GM12801 (cell line): ENCODE measurements around the gene DBF4B.

ENCODE experiments used
- CTCF ChIP-seq: IDR thresholded peaks from one replicate; pipeline ENCODE4 v1.5.1; 2011; ENCODE audit warnings: control low read depth; ENCODE audit not compliant: insufficient read length; ENCODE audit errors: extremely low read depth

The DBF4B gene

DNA sequence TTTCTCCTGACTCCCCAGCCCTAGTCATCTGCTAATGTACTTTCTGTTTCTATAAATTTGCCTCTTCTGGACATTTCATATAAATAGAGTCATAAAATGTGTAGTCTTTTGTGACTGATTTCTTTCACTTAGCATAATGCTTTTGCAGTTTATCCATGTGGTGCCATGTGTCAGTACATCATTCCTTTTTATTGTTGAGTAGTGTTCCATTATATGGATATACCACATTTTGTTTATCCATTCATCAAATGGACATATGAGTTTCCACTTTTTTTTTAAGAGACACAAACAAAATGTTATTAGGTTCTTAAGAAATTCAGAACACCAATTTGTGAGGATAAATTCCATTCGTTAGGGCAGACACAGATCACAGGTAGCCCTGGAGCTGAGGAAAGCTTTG, 11.0 kb downstream of the DBF4B start:
- no peak for TF ChIP-seq CTCF

GRCh38 chr17:44722254-44722653, 13.8 kb downstream of the DBF4B start:
- no peak for TF ChIP-seq CTCF

GRCh38 chr17:44733753-44734152, 25.3 kb downstream of the DBF4B start:
- no peak for TF ChIP-seq CTCF

DNA sequence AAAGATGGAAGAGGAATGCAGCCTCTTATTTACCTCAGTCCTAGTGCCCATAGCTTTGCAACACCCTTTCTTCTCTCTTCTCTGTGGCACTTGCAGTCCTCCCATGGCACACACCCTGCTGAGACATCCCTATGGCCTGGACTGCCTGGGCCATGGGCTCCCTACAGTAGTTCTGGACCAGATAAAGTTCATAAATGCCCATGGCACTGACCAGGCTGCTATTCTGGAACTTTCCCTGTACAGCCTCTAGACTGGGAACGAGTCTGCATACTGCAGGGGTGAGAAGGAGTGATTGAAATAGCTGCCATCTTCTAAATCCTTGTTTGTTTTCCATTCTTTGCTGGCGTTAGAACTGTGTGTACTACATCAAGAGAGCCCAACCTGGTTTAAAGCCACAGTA, 25.8 kb downstream of the DBF4B start:
- TF ChIP-seq CTCF: no peak

DNA sequence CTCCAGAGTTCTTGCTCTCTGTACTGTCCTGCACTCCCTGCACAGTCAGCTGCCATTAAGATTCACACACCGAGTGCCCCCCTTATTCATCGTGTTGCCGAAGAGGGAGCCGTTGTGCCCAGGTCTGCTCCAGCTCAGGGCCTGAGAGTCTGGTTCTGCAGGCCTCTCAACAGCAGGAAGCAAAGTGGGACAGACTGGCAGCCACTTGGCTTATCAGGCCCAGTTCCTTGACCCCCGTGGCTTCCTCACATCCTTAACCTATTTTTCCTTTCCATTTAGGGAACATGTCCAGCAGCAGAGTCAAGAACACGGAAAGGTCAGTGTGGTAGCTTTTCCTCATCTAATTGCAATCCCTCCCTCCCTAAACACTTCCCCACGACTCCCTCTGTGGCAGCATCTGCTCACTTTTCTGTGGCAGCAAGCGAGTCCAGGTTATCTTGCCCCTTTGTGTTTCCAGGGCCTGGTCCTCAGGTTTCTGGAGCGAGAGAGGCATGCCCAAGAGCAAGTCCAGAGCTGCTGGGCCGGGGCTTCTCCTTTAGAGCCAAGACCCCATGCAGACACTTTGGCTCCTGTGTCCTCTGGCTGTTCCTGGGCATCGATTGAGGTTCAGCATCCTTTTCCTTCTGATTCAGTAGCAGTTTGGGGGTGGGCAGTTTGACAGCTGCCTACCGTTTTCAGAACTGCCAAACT, 28.2 kb downstream of the DBF4B start:
- no peak for TF ChIP-seq CTCF

DNA sequence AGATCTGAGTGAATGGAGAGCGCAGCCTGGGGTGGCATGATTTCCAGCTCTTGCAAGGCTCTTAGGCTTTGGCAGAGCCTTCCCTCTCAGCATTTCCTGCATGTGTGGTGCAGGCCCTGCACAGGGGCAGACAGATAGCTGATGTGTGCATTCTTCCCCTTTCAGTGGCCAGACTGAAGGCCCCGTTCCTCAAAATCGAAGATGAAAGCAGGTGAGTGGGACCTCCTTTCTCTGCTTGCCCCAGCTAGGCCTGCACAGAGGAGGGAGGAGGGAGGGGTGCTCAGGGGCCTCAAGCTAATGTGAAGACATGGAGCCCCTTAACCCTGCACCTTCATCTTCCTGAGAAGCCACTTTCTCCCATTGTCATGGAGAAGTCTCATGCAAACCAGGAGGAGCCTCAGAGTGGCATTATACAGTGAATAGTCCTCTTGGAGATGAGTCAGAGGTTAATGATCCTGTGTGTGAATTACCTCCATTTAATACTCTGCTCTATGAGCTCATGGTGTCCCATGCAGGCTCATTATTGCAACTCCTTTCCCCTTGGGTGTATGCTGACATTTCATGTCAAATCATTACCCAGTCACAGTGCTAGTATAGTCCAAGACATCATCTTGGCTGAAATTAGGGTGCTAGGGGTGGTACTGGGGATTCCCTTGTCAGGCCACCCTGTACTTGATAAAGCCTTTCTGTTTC, 29.9 kb downstream of the DBF4B start:
- TF ChIP-seq CTCF: no peak

DNA sequence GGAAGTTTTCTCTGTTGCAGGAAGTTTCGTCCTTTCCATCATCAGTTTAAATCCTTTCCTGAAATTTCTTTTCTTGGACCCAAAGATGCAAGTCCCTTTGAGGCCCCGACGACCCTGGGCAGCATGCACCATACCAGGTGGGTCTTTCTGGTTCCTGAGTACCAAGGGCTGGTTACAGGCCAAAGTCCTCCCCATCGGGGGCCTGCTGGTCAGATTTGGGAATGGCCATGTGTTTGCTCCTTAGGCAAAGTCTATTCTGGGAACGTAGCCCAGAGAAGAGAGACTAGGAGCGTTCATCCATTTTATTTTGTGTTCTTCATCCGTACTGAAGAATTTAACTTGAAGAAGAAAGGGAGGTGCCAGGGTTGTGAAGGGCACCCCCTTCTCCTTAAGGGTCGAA, 32.9 kb downstream of the DBF4B start:
- no peak for TF ChIP-seq CTCF
